ENCODE measurements around the gene GPALPP1.
A peak's percentile ranks its signal among the peaks of the same experiment; 100 is the strongest.

Gene GPALPP1

DNA sequence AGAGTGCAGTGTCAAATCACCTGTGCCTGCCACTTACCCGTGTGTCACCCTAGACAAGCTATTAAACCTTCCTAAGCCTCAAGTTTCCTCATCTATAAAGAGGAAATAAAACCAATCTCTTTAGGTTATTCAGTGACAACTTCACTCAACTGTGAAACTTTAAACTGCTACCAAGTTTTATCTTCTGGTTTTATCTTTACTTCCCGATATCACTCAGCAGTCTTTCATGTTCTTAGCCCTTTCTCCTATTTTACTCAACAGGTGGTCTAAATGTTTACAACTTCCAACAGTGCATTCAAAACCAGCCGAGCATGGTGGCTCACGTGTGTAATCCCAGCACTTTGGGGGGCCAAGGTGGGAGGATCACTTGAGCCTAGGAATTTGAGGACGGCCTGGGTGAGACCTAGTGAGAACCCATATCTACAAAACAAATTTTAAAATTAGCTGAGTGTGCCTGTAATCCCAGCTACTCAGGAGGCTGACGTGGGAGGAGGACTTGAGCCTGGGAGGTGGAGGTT, 59.6 kb downstream of the GPALPP1 start:
- H3K4me3 ChIP-seq (ENCODE audit: low read depth, low read length): no peak overlapping the region
- TF ChIP-seq, protein P1, sequence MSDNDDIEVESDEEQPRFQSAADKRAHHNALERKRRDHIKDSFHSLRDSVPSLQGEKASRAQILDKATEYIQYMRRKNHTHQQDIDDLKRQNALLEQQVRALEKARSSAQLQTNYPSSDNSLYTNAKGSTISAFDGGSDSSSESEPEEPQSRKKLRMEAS (IDR thresholded peaks at IDR 0.05; ENCODE audit: low read depth, low read length): no peak
- TF ChIP-seq POLR2A (IDR thresholded peaks at IDR 0.05; ENCODE audit: extremely low read depth, insufficient read length): no peak
- no peak for TF ChIP-seq MYC (IDR thresholded peaks at IDR 0.05; ENCODE audit: low read depth, low read length)
- TF ChIP-seq, protein P2, sequence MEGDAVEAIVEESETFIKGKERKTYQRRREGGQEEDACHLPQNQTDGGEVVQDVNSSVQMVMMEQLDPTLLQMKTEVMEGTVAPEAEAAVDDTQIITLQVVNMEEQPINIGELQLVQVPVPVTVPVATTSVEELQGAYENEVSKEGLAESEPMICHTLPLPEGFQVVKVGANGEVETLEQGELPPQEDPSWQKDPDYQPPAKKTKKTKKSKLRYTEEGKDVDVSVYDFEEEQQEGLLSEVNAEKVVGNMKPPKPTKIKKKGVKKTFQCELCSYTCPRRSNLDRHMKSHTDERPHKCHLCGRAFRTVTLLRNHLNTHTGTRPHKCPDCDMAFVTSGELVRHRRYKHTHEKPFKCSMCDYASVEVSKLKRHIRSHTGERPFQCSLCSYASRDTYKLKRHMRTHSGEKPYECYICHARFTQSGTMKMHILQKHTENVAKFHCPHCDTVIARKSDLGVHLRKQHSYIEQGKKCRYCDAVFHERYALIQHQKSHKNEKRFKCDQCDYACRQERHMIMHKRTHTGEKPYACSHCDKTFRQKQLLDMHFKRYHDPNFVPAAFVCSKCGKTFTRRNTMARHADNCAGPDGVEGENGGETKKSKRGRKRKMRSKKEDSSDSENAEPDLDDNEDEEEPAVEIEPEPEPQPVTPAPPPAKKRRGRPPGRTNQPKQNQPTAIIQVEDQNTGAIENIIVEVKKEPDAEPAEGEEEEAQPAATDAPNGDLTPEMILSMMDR (IDR thresholded peaks at IDR 0.05; ENCODE audit: low read depth, low read length): no peak
- DNase-seq (ENCODE audit: low read depth): no peak

DNA sequence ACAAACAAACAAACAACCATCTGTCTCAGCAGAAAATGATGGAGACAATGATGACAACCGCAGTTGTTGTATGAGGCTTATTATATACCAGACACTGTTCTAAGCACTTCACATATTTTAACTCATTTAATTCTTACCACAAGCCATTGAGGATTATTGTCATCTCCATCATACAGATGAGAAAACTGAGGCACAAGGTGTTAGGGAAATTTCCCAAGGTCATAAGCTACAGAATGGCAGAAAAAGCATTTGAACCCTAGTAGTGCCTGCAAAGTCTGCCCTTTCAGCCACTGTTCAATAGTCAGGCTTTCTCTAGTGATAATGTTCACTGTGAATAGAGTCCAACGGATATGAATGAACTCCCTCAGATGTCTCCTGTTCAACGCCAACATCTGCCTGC, 60.1 kb downstream of the GPALPP1 start:
- no peak overlapping the region for H3K4me3 ChIP-seq (ENCODE audit: low read depth, low read length)
- no peak for DNase-seq (ENCODE audit: low read depth)
- TF ChIP-seq MYC (IDR thresholded peaks at IDR 0.05; ENCODE audit: low read depth, low read length) (no peak), POLR2A (IDR thresholded peaks at IDR 0.05; ENCODE audit: extremely low read depth, insufficient read length) (no peak)
- TF ChIP-seq, protein P1 (IDR thresholded peaks at IDR 0.05; ENCODE audit: low read depth, low read length): no peak
- TF ChIP-seq, protein P2 (IDR thresholded peaks at IDR 0.05; ENCODE audit: low read depth, low read length): no peak

DNA sequence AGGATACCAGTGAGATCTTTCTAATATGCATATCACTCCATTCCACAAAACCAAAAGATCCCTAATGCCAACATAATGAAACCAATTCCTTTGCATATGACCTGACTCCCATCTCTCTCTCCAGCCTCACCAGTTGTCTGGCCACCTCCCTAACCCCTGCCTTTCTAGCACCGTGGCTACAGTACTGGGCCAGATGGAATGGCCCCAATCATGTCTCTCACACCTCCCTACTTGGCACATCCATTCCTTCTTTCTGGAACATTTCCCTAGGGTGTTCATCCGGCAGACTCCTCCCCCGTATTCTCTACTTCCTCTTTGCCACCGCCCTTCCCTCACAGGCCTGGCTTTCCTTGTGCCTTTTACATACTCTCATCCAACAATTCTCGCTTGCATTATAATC, 62.0 kb downstream of the GPALPP1 start:
- peak; percentile 48 for DNase-seq (ENCODE audit: low read depth)
- H3K4me3 ChIP-seq (ENCODE audit: low read depth, low read length): no peak overlapping the region
- TF ChIP-seq POLR2A (IDR thresholded peaks at IDR 0.05; ENCODE audit: extremely low read depth, insufficient read length): no peak
- TF ChIP-seq, protein P1 (IDR thresholded peaks at IDR 0.05; ENCODE audit: low read depth, low read length): no peak
- TF ChIP-seq, protein P2 (IDR thresholded peaks at IDR 0.05; ENCODE audit: low read depth, low read length): no peak
- TF ChIP-seq MYC (IDR thresholded peaks at IDR 0.05; ENCODE audit: low read depth, low read length): no peak

DNA sequence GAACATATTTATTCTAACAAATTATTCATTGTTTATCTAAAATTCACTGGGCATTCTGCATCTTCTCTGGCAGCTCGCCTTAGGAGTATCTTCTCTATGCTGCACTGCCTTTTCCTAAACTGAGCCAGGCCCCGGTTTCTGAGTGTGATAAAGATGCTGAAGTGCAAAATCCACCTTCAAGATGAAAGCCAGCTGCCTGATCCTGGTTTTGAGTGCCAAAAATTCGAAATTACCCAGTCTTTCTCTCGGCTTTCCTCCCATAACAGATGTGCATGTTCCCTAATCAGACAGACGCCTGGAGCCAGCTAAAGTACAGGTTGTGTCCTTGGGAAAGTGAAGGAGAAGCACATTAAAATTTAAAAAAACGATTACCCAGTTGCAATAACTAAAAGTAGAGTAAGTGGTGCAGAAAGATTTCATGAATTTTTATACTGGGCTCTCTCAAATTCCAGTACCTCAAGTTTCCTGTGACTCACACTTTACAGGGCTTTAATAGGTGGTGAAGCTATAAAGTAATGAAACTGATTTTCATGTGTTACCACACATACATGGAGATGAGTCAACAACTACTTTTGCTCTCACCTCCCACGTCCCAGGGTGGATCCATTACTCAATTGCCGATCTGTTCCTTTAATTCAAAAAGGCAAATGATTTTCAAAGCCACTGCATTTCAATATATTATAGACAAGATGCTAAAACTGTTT, 66.0 kb downstream of the GPALPP1 start:
- DNase-seq (ENCODE audit: low read depth): peak; percentile 89
- H3K4me3 ChIP-seq (ENCODE audit: low read depth, low read length): no peak overlapping the region
- TF ChIP-seq, protein P2 (IDR thresholded peaks at IDR 0.05; ENCODE audit: low read depth, low read length): no peak
- TF ChIP-seq, protein P1 (IDR thresholded peaks at IDR 0.05; ENCODE audit: low read depth, low read length): peak; percentile 39; the same call in 1 of the 2 replicates
- TF ChIP-seq MYC (IDR thresholded peaks at IDR 0.05; ENCODE audit: low read depth, low read length): peak; percentile 52; the same call in 1 of the 2 replicates
- TF ChIP-seq POLR2A (IDR thresholded peaks at IDR 0.05; ENCODE audit: extremely low read depth, insufficient read length): no peak

DNA sequence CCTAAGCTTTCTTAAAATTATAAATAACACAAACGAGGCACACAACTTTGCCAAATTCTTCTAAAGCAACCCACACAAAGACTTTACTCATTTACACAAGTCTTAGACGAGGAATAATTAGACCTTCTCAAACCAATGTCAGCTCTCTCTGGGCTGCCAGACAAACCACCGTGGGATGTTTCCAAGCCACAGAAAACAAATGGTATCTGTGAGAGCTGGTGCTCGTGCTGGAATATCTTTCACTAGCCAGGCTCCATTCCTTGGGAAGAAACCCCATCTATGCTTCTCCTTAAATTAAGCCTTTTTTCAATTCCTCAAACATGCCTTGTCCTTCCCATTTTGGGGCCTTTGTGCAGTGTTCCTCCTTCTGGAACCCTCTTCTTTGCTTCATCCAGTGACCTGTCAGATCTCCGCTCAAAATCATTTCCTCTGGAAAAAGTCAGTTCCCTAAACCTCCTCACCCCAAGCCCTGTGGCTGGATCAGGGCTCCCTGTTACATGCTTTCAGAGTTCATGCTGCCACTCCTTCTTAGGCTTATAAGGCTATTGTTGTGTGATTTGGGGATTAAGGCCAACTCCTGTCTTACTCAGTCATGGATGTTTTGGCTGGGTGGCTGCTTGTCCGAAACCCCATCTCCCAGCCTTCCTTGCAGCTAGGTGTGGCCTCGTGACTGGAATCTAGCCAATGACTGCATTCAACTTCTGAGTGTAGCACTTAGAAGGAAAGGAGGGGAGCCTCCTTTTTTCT, 66.7 kb downstream of the GPALPP1 start:
- no peak overlapping the region for H3K4me3 ChIP-seq (ENCODE audit: low read depth, low read length)
- no peak for DNase-seq (ENCODE audit: low read depth)
- TF ChIP-seq MYC (IDR thresholded peaks at IDR 0.05; ENCODE audit: low read depth, low read length): no peak
- TF ChIP-seq, protein P1 (IDR thresholded peaks at IDR 0.05; ENCODE audit: low read depth, low read length): no peak
- TF ChIP-seq POLR2A (IDR thresholded peaks at IDR 0.05; ENCODE audit: extremely low read depth, insufficient read length): no peak
- TF ChIP-seq, protein P2 (IDR thresholded peaks at IDR 0.05; ENCODE audit: low read depth, low read length): no peak

Data from NB4 (cell line).